Fibroblast of the conjunctiva (primary cell): ENCODE data around the gene MOB2.

Experiments used
- DNase-seq: peaks from one replicate; pipeline ENCODE4 v3.0.0-alpha.2; 2010; ENCODE audit warnings: low read depth

The MOB2 gene

DNA sequence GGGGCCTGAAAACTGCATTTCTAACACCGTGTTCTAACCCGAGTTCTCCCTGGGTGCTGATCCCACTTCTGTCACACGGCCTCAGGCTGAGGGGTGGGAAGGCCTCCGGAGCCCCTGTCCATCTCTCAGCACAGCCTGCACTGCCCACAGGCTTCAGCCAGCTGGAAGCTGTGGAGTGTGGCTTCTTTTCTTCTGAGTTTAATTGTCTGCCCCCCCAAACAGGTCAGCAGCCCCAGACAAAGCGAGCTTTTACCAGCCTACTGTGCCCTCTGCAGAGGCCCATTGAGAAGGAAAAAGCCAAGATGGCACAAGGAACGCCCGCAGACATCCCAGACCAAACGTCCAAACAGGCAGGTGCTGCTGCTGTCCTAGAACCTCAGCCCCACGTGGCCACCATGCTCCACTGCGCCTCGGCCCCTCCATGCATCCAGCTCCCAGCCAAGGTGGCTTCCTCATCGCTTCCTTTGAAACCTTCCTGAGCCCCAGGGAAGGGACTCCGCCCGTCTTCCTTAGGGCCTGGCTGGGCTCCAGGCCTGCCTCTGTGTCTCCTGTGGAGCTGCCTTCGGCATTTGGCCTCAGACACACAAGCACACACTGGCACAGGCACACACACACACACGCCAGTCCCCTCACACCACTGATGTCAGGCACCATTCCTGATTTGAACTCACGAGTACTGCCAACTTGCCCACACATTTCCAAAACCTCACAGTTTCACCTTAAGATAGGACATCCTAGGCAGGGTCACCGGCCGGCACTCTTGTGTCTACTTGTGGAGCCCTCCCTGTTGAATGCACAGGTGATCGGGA is 1.7 kb downstream of the MOB2 start:
- no peak for DNase-seq

DNA sequence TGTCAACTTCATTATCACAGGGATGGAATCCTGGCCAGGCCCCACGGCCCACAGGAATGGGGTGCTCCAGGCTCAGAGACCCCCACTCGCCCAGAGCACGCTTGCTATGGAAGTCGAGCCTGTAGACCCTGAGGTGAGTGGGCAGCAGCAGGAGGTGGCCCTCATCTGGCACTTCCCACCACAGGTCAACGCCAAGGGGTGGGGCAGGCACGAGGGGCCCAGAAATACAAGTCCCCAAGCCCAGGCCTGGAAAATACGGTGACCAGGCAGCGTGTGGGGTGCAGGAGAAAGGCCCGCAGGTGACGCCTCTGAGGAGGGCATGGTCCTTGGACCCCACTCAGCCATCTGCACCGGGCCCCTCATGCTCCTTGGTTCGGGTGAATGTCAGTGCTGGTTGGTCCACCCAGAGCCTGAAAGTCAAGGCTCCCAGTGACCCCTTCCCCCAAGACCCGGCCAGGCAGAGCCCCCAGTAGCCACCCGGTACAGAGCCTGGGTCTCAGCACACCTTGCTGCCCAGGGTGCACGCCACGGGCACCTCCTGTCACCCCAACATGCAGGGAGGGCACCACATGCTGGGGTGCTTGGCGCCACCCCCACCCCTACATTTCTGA is 2.4 kb downstream of the MOB2 start:
- DNase-seq = no peak

DNA sequence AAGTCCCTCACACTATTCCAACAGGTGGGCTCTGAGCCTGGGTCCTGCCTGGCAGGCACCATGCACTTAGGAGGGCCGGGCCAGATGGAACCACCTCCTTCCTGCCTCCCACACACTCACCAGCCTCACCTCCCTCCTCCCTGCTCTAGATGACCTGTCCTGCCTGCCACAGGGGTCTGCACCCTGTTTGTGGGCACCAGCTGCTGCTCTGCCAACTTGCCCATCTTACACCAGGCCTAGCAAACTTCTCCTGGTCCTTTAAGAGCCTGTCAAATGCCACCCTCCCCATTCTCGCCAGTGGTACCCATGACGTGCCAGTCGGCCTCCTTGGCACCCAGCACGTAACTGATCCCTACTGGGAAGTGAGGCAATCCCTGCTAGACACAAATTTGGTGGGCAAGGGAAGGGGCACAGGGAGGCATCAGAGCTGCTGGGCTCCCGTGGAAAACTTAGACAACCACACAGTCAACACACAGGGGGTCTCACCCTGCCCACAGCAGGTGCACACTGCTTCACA is 3.1 kb downstream of the MOB2 start:
- no peak for DNase-seq

DNA sequence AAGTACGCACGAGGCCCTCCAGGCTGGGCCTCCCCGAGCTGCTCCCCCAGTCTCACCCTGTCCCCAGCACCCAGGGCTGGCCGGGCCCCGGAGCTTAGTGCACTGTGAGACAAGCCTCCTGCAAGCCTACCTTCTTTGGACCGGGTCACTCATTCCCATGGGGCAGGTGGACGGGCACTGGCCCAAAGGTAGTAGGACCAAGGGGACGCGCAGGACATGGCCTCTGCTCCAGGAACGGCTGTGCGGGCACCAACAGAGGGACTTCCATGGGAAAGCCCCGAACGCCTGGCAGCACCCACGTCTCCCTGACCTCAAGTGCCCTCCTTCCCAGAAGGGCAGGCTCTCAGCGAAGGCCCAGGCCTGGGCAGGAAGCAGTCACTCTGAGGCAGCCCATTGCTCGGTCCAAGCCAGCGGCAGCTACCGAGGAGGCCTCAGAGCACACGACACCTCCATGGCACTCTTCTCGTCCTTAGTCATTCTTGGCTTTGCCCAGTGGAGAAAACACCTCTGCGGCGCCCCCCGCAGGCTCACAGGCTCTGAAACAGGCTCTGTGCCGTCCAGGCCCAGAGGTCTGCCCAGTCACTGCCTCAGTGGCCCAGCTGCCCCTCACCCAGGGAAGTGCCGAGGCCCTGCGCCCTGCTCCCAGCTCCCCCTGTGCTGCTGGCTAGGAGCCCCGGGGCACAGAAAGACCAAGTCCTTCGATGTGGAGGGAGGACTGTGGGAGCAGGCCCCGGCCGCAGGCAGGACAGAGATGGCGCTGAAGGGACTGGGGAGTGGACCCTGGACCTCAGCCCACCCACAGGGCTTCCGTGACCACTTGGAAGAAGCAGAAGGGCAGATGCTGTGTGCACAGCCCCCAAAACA is 3.8 kb downstream of the MOB2 start:
- no peak for DNase-seq

DNA sequence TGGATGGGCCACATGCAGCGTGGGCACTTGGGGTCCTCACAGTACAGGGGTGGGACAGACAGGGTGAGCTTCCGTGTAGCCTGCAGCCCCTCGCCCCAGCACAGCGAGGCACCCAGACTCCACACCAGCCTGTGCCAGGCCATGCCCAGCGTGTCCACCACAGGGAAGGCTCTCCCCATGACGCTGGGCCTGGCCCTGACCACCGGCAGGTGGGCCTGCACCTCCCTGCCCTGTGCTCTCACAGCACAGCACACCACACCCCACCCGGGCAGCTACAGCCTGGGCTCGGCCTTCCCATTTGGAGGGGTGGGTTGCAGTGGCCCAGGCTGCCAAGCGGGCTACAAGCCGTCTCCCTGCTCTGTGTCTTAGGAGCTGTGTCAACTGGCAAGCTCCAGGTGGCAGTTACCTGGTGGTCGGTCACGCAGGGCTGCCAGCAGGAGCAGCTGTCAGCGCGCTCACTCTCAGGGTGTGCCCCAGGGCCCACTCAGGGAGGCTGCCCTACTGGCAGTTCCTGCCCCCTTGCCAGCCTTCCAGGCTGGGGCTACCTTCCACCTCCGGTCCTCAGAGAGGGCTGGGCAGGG is 4.6 kb downstream of the MOB2 start:
- no peak for DNase-seq

DNA sequence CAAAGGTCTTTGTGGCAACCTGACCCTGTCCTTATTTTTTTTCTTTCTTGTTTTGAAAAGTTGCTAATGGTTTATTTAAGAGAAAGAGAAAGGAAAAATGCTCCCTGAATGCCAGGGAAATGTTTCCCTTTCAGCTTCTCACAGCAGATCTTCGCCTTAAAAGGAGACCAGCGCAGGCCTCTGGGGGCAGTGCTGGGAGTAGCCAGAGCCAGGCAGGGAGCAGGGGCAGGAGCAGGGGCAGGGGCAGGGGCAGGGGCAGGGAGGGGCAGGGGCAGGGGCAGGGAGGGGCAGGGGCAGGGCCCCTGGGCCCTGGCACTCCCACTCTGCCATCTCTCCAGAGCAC is 5.1 kb downstream of the MOB2 start:
- no peak for DNase-seq

DNA sequence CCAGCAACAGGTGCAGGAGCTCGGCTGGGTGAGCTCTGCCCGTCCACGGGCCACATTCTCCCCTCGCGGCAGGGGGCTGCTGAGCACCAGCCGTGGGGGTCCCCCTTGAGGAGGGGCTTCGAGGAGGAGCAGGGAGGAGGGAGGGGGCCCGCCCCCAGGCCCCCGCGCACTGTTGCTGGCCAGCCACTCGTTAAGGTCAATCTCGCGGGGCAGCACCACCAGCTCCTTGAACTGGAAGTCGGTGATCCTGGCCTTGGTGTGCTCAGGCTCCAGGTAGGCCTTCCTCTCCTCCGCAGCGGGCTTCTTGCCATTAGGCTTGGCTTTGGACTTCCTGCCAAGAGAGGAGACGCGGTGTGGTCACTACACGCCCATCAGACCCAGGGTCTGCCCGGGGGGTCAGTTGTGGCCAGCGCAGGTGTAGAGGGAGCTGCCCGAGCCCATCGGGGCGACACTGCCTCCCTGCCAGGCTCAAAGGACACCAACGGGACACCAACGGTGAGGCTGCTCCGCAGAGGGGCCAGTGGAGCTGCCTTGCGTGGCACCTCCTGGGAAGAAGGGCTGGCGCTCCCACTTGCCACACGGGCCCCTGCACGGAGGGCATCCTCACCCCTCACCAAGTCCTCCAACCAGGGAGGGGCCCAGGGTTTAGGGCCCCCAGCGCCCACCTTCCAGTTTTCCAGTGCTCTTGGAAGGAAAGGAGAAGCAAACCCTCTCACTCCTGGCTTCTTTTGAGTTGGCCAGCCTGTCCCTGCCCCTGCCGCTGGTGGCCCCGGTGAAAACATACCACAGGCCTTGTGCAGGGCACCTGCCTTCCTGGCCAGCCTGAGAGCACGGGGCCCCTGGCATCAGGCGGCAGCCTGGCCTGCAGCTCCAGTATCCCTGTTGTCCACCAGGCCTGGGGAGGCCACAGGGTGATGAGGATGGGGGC is 5.8 kb downstream of the MOB2 start:
- no peak for DNase-seq

DNA sequence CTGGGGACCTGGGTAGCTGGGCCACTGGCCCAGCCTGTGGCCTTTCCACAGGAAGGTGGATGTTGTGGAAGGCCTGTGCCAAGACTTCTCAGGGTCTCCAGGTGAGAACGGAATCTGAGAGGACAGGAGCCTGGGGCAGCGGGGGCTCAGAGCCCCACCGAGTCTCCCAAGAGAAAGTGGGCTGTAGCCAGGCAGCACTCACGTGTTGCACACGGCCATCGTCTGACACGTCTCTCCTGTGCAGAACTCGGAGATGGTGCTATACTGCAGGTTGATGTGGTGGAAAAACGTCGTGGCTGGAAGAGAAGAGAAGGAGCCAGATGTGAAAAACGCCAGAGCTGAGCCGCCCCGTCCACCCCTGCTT is 6.4 kb downstream of the MOB2 start:
- no peak for DNase-seq

DNA sequence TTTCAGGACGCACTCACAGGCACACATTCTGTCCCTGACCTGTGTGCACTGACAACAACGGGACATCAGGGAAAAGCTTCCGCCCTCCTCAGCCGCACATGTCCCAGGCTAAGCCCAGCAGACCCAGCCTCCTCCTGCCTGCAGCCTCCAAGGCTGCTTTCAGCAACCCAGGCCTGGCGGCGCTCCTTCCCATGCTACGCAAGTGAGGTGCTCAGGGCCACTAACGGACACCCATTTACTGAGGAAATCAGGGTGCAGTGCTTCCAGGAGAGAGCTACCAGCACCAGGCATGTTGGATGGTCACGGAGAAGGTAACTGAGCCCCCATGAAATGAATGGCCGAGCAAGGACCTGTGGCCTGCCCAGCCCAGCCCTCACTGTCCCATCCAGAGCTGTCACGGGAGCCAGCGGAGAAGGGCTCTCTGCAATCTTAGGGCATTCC is 6.9 kb downstream of the MOB2 start:
- DNase-seq = no peak

DNA sequence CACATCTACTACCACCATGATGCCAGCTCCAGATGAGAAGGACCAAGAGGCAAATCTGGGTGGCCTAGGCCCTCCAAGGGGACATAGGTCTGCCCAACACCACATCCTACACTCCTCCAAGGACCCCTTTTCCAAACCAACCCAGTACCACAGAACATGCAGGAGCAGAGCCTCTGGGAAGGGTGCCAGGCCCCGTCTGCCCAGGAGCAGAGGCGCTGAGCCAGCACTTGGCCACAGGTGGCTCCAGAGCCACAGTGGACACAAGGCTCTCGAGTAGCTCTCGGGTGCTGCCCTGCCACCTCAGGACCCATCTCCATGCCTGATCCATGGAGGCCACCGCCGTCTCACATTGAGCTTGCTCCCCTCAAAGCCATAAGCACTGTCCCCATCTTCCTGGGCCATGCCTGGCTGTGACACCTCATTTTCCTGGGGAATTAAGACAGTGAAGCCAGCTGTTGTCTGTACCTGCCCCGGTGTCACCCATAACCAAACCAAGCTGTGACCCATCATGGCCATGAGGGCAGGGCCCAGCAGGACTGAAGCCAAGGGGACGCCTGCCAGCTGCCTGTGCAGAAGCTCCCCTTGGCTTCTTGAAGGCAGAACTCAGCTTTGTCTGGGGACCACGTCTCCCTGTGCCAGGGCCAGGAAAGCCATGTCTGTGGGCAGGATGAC is 7.4 kb downstream of the MOB2 start:
- DNase-seq = no peak

DNA sequence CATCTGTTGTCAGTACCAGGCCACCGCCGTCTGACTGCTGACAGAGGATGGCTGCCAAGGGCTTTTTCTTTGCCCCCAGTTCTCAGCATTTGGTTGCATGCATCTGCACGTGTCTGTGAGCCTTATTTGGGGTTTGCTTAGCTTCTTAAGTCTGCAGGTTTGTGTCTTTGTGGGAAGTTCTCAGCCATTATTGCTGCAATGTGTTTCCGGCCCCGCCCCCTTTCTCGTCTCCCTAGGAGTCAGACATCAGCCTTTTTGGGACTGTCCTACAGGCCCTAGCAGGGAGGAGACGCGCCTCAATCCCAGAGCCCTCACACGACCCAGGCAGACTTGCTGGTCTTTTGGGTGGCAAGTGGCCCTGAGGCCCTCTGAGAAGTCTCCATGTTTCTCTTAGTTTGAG is 8.0 kb downstream of the MOB2 start:
- DNase-seq = no peak

DNA sequence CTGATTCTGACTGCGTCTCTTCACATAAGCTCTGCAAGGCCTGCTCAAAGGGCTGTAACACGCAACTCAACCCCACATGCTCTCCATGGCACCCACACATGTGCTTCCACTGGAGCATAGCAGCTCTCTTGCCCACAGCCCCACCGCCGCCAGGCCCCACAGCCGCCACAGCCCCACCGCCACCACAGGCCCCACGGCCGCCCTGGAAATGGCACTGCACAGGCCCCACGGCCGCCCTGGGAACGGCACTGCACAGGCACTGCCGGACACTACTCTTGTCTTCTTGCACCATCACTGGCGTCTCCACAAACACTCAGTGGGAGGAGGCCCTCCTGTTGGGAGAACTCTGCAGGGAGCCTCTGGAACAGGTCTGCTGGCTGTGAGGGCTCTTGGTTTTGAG is 8.6 kb downstream of the MOB2 start:
- no peak for DNase-seq

DNA sequence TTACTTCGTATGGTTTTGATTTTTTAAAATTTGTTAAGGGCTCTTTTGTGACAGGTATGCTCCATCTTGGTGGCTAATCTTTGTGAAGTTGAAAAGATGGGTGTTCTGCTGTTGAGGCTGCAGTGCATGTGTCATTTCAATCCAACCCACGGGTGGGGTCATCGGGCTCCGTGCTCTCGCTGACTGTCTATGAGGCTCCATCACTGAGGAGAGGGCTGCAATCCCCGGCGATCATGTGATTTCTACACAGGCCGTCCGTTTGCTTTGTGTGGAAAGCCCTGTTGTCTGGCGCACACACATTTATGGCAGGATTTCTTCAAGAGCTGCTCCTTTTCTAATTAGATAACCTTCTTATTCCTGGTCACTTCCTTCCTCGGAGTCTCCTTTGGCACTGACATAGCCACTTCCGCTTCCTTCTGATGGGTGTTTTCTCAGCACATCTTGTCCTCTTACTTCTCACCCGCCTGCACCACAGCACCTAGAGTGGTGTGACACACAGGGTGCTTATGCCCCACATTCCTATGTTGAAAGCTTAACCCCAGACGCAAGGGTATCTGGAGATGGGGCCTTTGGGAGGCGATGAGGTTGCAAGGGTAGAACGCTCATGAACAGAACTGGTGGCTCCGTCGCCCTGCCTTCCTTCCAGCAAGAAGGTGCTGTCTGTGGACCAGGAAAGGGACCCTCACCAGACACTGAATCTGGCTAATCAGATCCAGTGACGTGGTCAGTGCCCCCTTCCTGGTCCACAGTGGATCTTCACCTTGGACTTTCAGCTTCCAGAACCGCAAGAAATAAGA is 9.4 kb downstream of the MOB2 start:
- DNase-seq = no peak

DNA sequence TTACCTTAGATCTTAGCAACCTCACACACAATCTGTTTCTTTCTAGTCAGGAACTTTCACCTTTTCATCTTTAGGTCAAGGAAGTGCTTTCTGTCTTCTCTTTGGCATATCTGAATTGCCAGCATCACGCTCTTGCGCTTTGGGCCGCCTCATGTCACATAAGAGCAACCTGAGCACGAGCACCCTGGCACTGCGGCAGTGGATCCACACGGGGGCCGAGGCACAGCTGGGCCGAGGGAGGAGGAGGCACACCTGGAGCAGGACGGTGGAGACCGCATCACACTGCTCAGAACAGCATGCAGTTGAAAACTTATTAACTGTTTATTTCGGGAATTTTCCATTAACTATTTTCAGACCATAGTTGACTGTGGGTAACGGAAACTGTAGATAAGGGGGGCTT is 10.7 kb downstream of the MOB2 start:
- DNase-seq = no peak

DNA sequence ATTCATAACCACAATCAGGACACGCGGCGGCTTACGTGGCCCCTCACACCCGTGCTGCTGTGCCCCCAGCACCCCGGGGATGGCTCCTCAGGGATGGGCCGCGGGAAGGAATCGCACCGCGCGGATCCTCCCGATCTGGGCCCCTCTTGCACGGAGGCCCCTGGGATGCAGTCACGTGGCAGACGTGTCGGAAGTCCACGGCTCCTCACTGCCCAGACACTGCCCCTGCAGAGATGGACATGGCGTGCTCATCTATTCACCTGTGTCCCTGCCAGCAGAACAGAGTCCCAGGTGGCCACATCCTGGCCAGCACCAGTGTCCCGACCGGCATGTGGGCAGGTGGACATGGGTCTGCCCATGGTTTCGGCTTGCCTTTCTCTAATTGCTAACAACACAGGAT is 12.8 kb downstream of the MOB2 start:
- no peak for DNase-seq

DNA sequence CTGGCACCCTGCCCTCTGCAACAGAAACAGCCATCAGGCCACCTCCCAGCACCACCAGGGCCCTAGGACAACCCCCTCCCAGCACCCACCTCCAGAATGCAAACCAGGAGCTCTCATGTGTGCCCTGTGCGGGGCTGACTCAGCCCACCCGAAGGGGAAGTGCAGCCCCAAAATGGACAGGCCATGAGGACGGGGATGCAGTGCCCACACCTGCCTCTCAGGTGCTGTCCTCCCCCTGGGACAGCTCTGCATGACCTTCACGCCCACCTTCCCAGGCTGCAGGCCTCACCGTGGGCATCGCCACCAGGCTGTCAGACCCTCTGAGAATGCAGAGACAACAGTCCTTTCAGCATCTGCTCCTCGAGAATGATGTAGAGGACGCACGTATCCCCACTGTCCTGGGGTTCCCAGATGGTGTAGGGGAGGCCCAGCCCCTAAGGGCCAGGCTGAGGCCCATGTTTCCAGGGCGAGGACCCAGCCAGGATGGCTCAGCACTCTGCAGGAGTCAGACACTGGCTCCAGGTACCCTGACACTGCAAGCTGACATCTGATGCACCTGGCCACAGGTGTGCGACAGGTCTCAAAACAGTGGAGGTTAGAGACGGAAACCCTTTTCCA is 13.5 kb downstream of the MOB2 start:
- no peak for DNase-seq

DNA sequence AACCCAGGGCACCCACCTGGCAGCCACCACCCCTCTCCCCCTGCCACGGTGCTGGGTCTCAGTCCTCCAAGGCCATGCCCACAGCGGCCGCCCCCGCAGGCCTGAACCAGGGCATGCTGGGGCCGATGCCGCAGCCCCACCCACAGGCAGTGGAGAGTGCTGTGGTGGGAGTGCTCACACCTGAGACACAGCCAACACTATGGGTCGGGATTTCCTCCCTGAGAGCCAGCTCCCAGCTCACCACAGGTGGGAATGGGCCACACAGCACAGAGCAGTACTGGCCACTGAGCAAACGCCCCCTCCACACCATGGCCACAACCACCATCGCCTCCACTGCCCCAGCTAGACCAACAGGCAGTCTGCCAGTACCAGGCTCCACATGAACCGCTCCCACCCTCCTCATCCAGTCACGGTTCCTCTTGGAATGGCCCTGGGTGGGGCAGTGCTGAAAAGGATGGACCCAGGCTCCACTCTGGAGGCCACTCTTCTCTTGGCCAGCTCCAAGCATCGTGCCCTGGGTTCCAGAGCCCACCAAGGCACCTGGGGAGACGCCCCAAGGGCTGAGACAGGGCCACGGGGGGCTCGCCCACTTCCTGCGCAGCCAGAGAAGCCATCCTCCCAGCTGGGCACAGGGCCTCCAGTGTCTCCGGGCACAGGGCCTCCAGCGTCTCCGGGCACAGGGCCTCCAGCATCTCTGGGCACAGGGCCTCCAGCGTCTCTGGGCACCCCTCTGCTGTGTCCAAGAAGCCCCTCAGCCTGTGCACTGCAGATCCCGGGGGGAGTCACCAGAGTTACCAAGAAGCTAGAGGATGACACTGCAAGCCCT is 14.2 kb downstream of the MOB2 start:
- DNase-seq = no peak

DNA sequence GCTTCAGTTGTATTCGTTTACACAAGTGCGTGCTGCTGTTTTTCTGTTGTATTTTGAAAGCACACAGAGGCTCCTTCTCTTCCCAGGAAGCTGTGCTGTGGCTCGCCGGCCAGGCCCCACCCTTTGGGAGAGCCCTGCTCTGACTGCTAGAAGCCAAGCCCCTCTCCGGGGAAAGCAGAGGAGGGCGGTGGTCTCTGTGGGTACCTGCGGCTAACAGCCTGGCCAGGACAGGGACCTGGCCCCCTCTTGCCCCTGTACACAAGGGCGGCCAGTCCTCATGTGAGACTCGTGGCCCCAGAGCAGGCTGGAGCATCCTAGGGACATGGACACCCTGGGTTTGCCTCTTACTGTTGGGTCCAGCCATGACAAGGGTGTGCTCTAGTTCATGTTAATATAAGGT is 14.8 kb downstream of the MOB2 start:
- DNase-seq = no peak
